CD4-positive, alpha-beta T cell treated with Interleukin-15 for 4 hours (primary cell): Measurements from ENCODE around the gene SNTA1.
A peak's percentile ranks its signal among the peaks of the same experiment; 100 is the strongest.
"Not testable (repeated sequence)": the region's sequence is repeated elsewhere in the genome, so short reads cannot be mapped to it uniquely, and the experiment has no call there.

Source experiments
- DNase-seq: peaks from one replicate; pipeline ENCODE4 v3.0.0-alpha.2; 2020; ENCODE audit warnings: low spot score

Gene SNTA1

GRCh38 chr20:33393609-33394008 is 50.0 kb downstream of the SNTA1 start:
- DNase-seq = no peak

GRCh38 chr20:33391722-33392415 is 51.7 kb downstream of the SNTA1 start:
- DNase-seq = no peak

GRCh38 chr20:33389326-33389725 is 54.2 kb downstream of the SNTA1 start:
- DNase-seq = not testable (repeated sequence)

GRCh38 chr20:33388268-33388667 is 55.3 kb downstream of the SNTA1 start:
- DNase-seq = no peak

GRCh38 chr20:33387177-33387576 is 56.4 kb downstream of the SNTA1 start:
- no peak for DNase-seq

- no peak for DNase-seq
Measured at GRCh38 chr20:33386673-33387072, 56.9 kb downstream of the SNTA1 start.

- no peak for DNase-seq
Measured at GRCh38 chr20:33377366-33377765, 66.2 kb downstream of the SNTA1 start.

- DNase-seq = no peak
Measured at GRCh38 chr20:33373735-33374605, 69.6 kb downstream of the SNTA1 start.

GRCh38 chr20:33372993-33373441 is 70.5 kb downstream of the SNTA1 start:
- no peak for DNase-seq

GRCh38 chr20:33370291-33370690 is 73.3 kb downstream of the SNTA1 start:
- DNase-seq = peak; percentile 86

GRCh38 chr20:33362898-33363297 is 80.7 kb downstream of the SNTA1 start:
- DNase-seq = no peak

GRCh38 chr20:33359399-33360261 is 83.9 kb downstream of the SNTA1 start:
- no peak for DNase-seq
